GM19240 (cell line): Measurements from ENCODE around the gene MRNIP.

Source experiments
- DNase-seq: peaks from one replicate; pipeline ENCODE4 v3.0.0; 2011; ENCODE audit warnings: low spot score; ENCODE audit not compliant: insufficient read length

The MRNIP gene

GRCh38 chr5:179821298-179822058 lies 37.1 kb downstream of the MRNIP start:
- peak; percentile 89 for DNase-seq

GRCh38 chr5:179820483-179821297 lies 37.9 kb downstream of the MRNIP start, which contains the start of gene SQSTM1:
Gene SQSTM1, plus strand, starts transcription at chr5:179820905. Its CDS starts 32 bp downstream, at chr5:179820937.
- DNase-seq, result peak; percentile 69

- DNase-seq, result no peak
Observed at GRCh38 chr5:179820127-179820482, 38.5 kb downstream of the MRNIP start.

GRCh38 chr5:179819296-179820126 lies 39.1 kb downstream of the MRNIP start:
- no peak for DNase-seq

- DNase-seq, result peak; percentile 80
Observed at GRCh38 chr5:179818746-179819295, 39.8 kb downstream of the MRNIP start.

GRCh38 chr5:179817890-179818745 lies 40.5 kb downstream of the MRNIP start:
- no peak for DNase-seq

- no peak for DNase-seq
Observed at GRCh38 chr5:179817470-179817840, 41.2 kb downstream of the MRNIP start.

- DNase-seq, result no peak
Observed at GRCh38 chr5:179816796-179817469, 41.7 kb downstream of the MRNIP start.

- no peak for DNase-seq
Observed at GRCh38 chr5:179816401-179816795, 42.2 kb downstream of the MRNIP start.

- no peak for DNase-seq
Observed at GRCh38 chr5:179815491-179816249, 42.9 kb downstream of the MRNIP start.

- no peak for DNase-seq
Observed at GRCh38 chr5:179814090-179814489, 44.5 kb downstream of the MRNIP start.

GRCh38 chr5:179812997-179813607 lies 45.5 kb downstream of the MRNIP start:
- DNase-seq, result no peak

GRCh38 chr5:179812135-179812825 lies 46.3 kb downstream of the MRNIP start:
- no peak for DNase-seq

- DNase-seq, result peak; percentile 85
Observed at GRCh38 chr5:179806250-179807048, 52.2 kb downstream of the MRNIP start, which contains the start of gene MGAT4B. Gene MGAT4B, minus strand, starts transcription at chr5:179806866. Its CDS starts 283 bp downstream, at chr5:179806583.

GRCh38 chr5:179805529-179806249 lies 52.9 kb downstream of the MRNIP start:
- DNase-seq, result peak; percentile 81

GRCh38 chr5:179805070-179805528 lies 53.5 kb downstream of the MRNIP start:
- DNase-seq, result no peak
